HFF-Myc (cell line): Measurements from ENCODE around the gene KANSL3.
"Not testable (repeated sequence)": the region's sequence is repeated elsewhere in the genome, so short reads cannot be mapped to it uniquely, and the experiment has no call there.

Experiments
- DNase-seq: peaks from one replicate; pipeline ENCODE4 v3.0.0-alpha.2; 2011; ENCODE audit warnings: low read depth; ENCODE audit errors: extremely low read depth
- H3K4me3 ChIP-seq: replicated peaks from 2 replicates; pipeline ENCODE4 v1.5.1; 2011; ENCODE audit warnings: low read depth, mild to moderate bottlenecking, control low read depth, low read length
- TF ChIP-seq, protein P1 (sequence below): IDR thresholded peaks from 2 replicates; pipeline ENCODE4 v1.5.1; 2012; ENCODE audit warnings: mild to moderate bottlenecking, low read depth, low read length, control low read depth; ENCODE audit errors: missing control alignments

Gene KANSL3

DNA sequence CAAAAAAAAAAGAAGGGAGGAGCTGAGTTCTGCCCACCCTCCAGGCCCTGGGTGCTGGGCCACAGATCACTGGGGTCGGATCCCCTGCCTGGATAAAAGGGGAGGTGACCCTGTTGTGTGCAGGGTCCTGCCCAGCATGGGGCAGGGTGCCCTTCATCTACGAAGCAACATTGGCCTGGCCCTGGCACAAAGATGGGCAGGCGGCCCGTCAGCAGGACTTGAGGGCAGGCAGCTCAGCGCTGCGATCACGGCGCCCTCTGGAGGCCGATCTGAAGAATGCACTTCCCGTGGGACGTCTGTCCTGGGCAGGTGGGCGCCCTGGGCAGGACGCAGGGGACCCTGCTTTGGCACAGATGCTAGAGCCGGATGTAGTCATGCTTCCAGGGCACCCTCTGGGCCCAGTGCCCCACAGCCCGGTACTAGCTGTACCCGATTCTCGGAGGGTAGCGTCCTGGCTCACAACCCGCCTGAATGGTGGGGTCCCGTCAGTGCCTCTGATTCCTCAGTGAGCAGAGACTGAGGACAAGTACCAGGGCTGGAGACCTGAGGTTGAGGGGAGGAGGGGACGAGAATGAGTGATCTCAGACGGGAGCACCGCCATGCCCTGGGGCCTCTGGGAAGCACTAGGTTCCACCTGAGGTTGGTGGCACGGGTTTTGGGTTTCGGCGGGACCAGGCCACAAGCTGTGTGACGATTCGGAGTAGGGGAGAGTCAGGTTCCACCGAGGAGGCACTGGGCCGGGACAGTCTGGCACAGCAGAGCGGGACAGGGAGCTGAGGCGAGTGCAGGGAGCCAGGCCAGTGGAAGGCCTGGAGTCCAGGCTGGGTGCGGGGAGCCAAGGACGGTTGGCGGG lies 83.6 kb downstream of the KANSL3 start:
- DNase-seq: no peak
- TF ChIP-seq, protein P1, sequence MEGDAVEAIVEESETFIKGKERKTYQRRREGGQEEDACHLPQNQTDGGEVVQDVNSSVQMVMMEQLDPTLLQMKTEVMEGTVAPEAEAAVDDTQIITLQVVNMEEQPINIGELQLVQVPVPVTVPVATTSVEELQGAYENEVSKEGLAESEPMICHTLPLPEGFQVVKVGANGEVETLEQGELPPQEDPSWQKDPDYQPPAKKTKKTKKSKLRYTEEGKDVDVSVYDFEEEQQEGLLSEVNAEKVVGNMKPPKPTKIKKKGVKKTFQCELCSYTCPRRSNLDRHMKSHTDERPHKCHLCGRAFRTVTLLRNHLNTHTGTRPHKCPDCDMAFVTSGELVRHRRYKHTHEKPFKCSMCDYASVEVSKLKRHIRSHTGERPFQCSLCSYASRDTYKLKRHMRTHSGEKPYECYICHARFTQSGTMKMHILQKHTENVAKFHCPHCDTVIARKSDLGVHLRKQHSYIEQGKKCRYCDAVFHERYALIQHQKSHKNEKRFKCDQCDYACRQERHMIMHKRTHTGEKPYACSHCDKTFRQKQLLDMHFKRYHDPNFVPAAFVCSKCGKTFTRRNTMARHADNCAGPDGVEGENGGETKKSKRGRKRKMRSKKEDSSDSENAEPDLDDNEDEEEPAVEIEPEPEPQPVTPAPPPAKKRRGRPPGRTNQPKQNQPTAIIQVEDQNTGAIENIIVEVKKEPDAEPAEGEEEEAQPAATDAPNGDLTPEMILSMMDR: peak; percentile 91
- H3K4me3 ChIP-seq: no peak overlapping the region

DNA sequence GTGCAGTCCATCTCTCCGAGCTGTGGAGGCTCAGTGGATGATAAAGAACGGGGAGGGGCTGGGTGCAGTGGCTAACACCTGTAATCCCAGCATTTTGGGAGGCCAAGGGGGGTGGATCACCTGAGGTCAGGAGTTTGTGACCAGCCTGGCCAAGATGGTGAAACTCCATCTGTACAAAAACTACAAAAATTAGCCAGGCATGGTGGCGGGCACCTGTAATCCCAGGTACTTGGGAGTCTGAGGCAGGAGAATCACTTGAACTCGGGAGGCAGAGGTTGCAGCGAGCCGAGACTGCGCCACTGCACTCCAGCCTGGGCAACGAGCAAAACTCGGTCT lies 84.2 kb downstream of the KANSL3 start:
- H3K4me3 ChIP-seq, DNase-seq: not testable (repeated sequence)

DNA sequence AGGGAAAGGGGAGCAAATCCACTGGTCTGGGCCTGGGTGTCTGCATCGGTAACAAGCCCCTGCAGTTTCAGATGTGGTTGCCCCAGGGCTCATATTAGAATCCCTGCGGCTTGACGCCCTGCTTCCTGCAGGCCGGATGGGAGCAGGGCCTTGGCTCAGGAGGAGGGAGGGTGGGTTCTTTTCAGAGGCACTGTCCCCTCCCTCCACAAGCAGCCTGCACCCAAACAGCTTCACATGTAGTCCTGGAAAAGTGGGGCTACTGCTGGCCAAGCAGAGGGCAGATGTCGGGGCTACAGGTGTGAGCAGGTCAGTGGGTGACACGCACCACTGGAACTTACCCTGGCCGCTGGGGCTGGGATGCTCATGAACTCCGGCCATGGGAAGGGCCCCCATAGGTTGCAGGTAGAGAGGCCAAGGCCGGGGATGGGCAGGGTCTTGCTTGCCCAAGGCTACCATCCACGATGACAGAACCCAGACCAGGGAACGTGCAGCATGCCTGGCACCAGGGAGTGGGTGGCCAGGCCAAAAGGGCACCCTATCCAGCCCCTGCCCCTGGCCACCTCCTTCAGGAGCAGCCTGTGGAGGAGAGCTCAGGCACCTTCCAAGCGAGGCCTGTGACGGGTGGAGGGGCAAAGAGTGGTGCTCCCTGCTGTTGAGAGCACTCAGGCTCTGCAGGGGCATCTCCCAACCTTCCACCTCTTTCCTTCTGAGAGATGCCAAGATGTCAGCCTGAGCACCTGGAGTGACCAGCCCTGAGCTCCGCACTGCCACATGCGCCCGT lies 84.7 kb downstream of the KANSL3 start:
- no peak for DNase-seq
- TF ChIP-seq, protein P1: no peak
- no peak overlapping the region for H3K4me3 ChIP-seq

DNA sequence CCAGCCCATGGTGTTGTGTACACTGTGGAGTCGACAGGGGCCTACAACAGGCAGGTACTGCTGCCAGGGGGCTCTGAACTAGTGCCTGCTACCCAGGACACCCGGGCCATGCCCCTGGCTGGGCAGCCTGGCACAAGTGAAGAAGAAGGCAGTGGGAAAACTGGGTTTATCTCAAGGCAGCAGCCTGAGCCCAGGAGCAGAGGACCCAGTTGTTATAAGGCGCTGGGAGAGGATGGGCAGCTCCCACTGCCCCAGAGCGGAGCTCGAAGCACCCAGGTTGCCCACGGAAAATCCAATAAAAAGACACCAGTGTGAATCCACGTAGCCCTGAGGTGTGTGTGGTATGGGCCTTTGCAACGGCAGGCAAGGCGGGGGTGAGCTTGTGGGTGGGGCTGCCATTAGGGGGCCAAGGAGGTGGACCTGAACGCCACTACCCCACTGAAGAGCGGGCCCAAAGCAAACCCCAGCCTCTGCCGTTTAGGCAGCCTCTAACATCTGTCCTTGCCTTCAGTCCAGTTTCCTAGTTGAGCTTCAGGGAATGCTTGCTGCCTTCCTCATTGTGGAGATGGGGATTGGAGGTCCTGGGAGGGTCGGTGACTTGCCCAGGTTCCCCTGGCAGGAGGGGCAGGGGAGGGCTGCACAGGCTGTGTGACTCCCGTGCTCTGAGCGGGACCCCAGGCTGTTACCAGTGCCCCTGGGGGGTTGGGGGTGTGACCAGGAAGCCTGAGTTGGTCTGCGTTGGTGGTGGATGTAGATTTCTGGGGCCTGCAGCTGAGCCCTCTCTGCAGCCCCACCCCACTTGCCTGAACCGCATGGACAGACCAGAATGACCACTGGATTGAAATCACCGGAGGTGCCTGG lies 85.6 kb downstream of the KANSL3 start:
- TF ChIP-seq, protein P1: no peak
- DNase-seq: no peak
- no peak overlapping the region for H3K4me3 ChIP-seq

DNA sequence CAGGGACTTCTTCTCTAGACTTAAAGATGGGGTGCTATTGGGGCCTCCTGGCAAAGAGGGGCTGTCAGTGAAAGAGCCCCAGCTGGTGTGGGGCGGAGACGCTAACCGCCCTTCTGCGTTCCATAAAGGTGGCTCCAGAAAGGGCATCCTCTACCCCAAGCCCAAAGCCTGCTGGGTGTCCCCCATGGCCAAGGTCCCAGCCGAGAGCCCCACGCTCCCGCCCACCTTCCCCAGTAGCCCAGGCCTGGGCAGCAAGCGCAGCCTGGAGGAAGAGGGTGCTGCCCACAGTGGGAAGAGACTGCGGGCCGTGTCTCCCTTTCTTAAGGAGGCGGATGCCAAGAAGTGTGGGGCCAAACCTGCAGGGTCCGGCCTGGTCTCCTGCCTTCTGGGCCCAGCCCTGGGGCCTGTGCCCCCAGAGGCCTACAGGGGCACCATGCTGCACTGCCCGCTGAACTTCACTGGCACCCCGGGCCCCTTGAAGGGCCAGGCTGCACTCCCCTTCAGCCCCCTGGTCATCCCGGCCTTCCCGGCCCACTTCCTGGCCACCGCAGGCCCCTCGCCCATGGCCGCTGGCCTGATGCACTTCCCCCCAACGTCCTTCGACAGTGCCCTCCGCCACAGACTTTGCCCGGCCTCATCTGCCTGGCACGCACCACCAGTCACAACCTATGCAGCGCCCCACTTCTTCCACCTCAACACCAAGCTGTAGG lies 86.4 kb downstream of the KANSL3 start:
- no peak overlapping the region for H3K4me3 ChIP-seq
- TF ChIP-seq, protein P1: no peak
- DNase-seq: no peak

DNA sequence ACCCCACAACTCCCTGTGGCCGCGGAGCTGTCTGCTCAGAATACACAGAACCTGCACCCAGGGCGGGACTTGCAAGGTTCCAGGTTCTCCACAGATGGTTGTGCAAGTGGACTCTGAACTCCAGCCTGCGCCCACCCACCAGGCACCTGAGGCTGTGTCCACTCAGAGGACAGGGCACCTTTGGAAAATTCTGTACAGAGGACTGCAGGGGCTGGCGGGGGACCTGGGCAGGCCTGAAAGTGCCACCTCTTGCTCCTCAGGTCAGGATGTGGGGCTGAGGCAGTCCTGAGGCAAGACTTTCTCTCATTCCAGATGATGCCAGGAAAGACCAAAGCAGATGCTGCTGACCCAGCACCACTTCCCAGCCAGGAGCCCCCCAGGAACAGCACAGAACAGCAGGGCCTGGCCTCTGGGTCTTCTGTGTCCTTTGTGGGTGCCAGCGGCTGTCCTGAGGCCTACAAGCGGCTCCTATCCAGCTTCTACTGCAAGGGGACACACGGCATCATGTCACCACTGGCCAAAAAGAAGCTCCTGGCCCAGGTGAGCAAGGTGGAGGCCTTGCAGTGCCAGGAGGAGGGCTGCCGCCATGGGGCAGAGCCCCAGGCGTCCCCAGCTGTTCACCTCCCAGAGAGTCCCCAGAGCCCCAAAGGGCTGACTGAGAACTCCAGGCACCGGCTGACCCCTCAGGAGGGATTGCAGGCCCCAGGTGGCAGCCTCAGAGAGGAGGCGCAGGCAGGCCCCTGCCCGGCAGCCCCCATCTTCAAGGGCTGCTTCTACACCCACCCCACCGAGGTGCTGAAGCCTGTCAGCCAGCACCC lies 87.1 kb downstream of the KANSL3 start:
- TF ChIP-seq, protein P1: no peak
- DNase-seq: no peak
- no peak overlapping the region for H3K4me3 ChIP-seq
